Gastroesophageal sphincter (tissue), 3 donors: Measurements from ENCODE around the gene EMILIN3.

Source experiments
- EP300 ChIP-seq: sonication (generic); formaldehyde crosslinking; IDR thresholded peaks from one replicate; pipeline ENCODE4 v1.6.1; 2017; ENCODE audit warnings: antibody characterized with exemption, mild to moderate bottlenecking
- POLR2A ChIP-seq, 2 donors: fragments of 450-650 bp; IDR thresholded peaks; one replicate each; pipeline ENCODE4 v1.6.1; 2017; ENCODE audit warnings: antibody characterized with exemption in 2 of 2, mild to moderate bottlenecking in 2 of 2, moderate library complexity in 1 of 2
- TF ChIP-seq, protein P1 (sequence below), 4 experiments: fragments of 200-600 bp in 2 of 4; fragments of 450-650 bp in 2 of 4; sonication (generic) in 1 of 4; IDR thresholded peaks; one replicate each; pipeline ENCODE4 v1.5.1; 2017 to 2019; ENCODE audit warnings: antibody characterized with exemption in 4 of 4, mild to moderate bottlenecking in 2 of 4, moderate library complexity in 2 of 4

GRCh38 chr20:41364967-41365765, 1.5 kb downstream of the EMILIN3 start:
- TF ChIP-seq POLR2A (IDR thresholded peaks at IDR 0.05), result no peak
- no peak for TF ChIP-seq EP300
- TF ChIP-seq, protein P1, sequence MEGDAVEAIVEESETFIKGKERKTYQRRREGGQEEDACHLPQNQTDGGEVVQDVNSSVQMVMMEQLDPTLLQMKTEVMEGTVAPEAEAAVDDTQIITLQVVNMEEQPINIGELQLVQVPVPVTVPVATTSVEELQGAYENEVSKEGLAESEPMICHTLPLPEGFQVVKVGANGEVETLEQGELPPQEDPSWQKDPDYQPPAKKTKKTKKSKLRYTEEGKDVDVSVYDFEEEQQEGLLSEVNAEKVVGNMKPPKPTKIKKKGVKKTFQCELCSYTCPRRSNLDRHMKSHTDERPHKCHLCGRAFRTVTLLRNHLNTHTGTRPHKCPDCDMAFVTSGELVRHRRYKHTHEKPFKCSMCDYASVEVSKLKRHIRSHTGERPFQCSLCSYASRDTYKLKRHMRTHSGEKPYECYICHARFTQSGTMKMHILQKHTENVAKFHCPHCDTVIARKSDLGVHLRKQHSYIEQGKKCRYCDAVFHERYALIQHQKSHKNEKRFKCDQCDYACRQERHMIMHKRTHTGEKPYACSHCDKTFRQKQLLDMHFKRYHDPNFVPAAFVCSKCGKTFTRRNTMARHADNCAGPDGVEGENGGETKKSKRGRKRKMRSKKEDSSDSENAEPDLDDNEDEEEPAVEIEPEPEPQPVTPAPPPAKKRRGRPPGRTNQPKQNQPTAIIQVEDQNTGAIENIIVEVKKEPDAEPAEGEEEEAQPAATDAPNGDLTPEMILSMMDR (IDR thresholded peaks at IDR 0.05), result no peak
